Endothelial cell of umbilical vein (primary cell): ENCODE results near the gene PRKD1. TPM values are rescaled to one million over a fixed set of nuclear protein-coding genes. Genes with fewer than 3 reads are reported as not detected.

Experiments used
- BruUV-seq: library from RNA; stranded (reverse); fragments of 400-500 nt; replicated peaks from 2 replicates; lab custom pipeline; 2021; lab: Mats Ljungman, UMichigan
- CTCF ChIA-PET: fragments of 300-600, 350-600 bp; sonication (Branson Sonifier 250); formaldehyde crosslinking; loops from one replicate; lab custom pipeline; 2021; ENCODE audit warnings: antibody characterized with exemption, inconsistent platforms; lab: Charles Lee
- POLR2A ChIA-PET: fragments of 300-600, 350-600 bp; sonication (Branson Sonifier 250); formaldehyde crosslinking; loops from one replicate; lab custom pipeline; 2021; ENCODE audit warnings: antibody characterized with exemption, inconsistent platforms; lab: Charles Lee
- DNase-seq: peaks from one replicate; pipeline ENCODE4 v3.0.0-alpha.2; 2011; ENCODE audit warnings: low read depth, low spot score
- FAIRE-seq: peaks from 2 replicates; lab custom pipeline; 2011; peaks lifted over from hg19 to GRCh38; lab: Jason Lieb, UNC
- H2AFZ ChIP-seq: 2 replicates; pipeline ENCODE4 v1.6.0; 2012; ENCODE audit warnings: low read depth, low read length, control low read depth, inconsistent platforms
- H3K27ac ChIP-seq: 2 replicates; pipeline ENCODE4 v1.5.1; 2011; ENCODE audit warnings: low read depth, mild to moderate bottlenecking, control low read depth, low read length, moderate library complexity; ENCODE audit not compliant: insufficient read depth
- H3K27me3 ChIP-seq, 2 experiments: 2 replicates each; pipeline versions ENCODE4 v1.6.0 to v1.6.1; 2011; ENCODE audit warnings: low read length in 2 of 2, mixed read lengths in 1 of 2; ENCODE audit not compliant: control insufficient read depth in 2 of 2, insufficient read depth in 2 of 2
- H3K36me3 ChIP-seq, 2 experiments: 2 replicates in 1 of 2; 3 replicates in 1 of 2; pipeline ENCODE4 v1.5.1; 2011; ENCODE audit warnings: low read length in 2 of 2, mild to moderate bottlenecking in 1 of 2, moderate library complexity in 1 of 2; ENCODE audit not compliant: control insufficient read depth in 2 of 2, insufficient read depth in 2 of 2; ENCODE audit errors: extremely low read depth in 1 of 2
- H3K4me1 ChIP-seq: 3 replicates; pipeline ENCODE4 v1.5.1; 2011; ENCODE audit warnings: mild to moderate bottlenecking, low read length; ENCODE audit not compliant: control insufficient read depth, insufficient read depth; ENCODE audit errors: extremely low read depth
- H3K4me2 ChIP-seq: 2 replicates; pipeline ENCODE4 v1.6.1; 2011; ENCODE audit warnings: low read length, control low read depth, mixed read lengths; ENCODE audit not compliant: insufficient read depth
- H3K4me3 ChIP-seq, 3 experiments: fragments of 200-600 bp in 1 of 3; sonication (generic), shearing (Covaris generic) in 1 of 3; replicated peaks in 1 of 3; 2 replicates each; pipeline ENCODE4 v1.5.1; 2011 to 2016; ENCODE audit warnings: control low read depth in 3 of 3, low read length in 3 of 3, mild to moderate bottlenecking in 2 of 3, inconsistent platforms in 1 of 3, low read depth in 1 of 3, moderate library complexity in 1 of 3; ENCODE audit not compliant: insufficient read depth in 1 of 3
- H3K79me2 ChIP-seq: 2 replicates; pipeline ENCODE4 v1.6.0; 2012; ENCODE audit warnings: low read length, inconsistent platforms; ENCODE audit not compliant: control insufficient read depth, insufficient read depth
- H3K9ac ChIP-seq: replicated peaks from 2 replicates; pipeline ENCODE3; 2011; ENCODE audit warnings: low read length, control low read depth; ENCODE audit not compliant: insufficient read depth; ENCODE audit errors: extremely low read depth
- H3K9me1 ChIP-seq: replicated peaks from 3 replicates; pipeline ENCODE4 v1.6.0; 2011; ENCODE audit warnings: mild to moderate bottlenecking, low read length; ENCODE audit not compliant: control insufficient read depth, insufficient read depth; ENCODE audit errors: extremely low read depth
- H3K9me3 ChIP-seq: replicated peaks from 2 replicates; pipeline ENCODE4 v1.5.1; 2012; ENCODE audit warnings: low read length, inconsistent platforms; ENCODE audit not compliant: control insufficient read depth, insufficient read depth
- H4K20me1 ChIP-seq: replicated peaks from 2 replicates; pipeline ENCODE3; 2011; ENCODE audit warnings: mild to moderate bottlenecking, low read length; ENCODE audit not compliant: control insufficient read depth, insufficient read depth; ENCODE audit errors: extremely low read depth
- EZH2 ChIP-seq: IDR thresholded peaks from 2 replicates; pipeline ENCODE4 v1.6.1; 2012; ENCODE audit warnings: borderline replicate concordance, low read depth, mild to moderate bottlenecking, moderate library complexity, low read length, inconsistent platforms; ENCODE audit not compliant: severe bottlenecking
- FOS ChIP-seq: IDR thresholded peaks from 2 replicates; pipeline ENCODE4 v1.6.1; 2011; ENCODE audit warnings: mild to moderate bottlenecking, low read length, moderate library complexity, borderline replicate concordance; ENCODE audit not compliant: insufficient read depth
- GATA2 ChIP-seq: IDR thresholded peaks from 2 replicates; pipeline ENCODE4 v1.7.0; 2011; ENCODE audit warnings: low read depth, mild to moderate bottlenecking, moderate library complexity, mixed read lengths, low read length; ENCODE audit not compliant: insufficient read length, insufficient read depth
- JUN ChIP-seq: IDR thresholded peaks from 2 replicates; pipeline ENCODE4 v1.6.1; 2011; ENCODE audit warnings: borderline replicate concordance, low read depth; ENCODE audit not compliant: insufficient read length, insufficient read depth
- MYC ChIP-seq: IDR thresholded peaks from one replicate; pipeline ENCODE4 v1.6.1; 2011; ENCODE audit warnings: mild to moderate bottlenecking, low read depth, low read length
- POLR2A ChIP-seq: IDR thresholded peaks from 2 replicates; pipeline ENCODE4 v1.6.1; 2012; ENCODE audit warnings: low read depth, mild to moderate bottlenecking, control low read depth, low read length
- POLR2AphosphoS5 ChIP-seq: IDR thresholded peaks from 2 replicates; pipeline ENCODE4 v1.6.1; 2012; ENCODE audit warnings: low read depth, mild to moderate bottlenecking, control low read depth, low read length, moderate library complexity; ENCODE audit not compliant: insufficient read depth
- dilution Hi-C: fragments of 300-500 bp; cut with MboI; formaldehyde crosslinking; loops from one replicate; pipeline ENCODE4 v1.15.0; 2019; ENCODE audit warnings: low sequenced_read_pairs; ENCODE audit not compliant: extremely low pct_ligation_motif_present
- intact Hi-C: fragments of 100-400 bp; cut with micrococcal nuclease; formaldehyde crosslinking; loops from one replicate; pipeline ENCODE4 v1.10.0; 2022
- polyA plus RNA-seq, 4 experiments: library from polyadenylated mRNA; depleted of rRNA in 3 of 4; stranded (reverse) in 3 of 4; unstranded in 1 of 4; fragments of >200 nt; gene quantifications; 2 replicates each; pipeline versions ENCODE4 v1.2.1 to v1.2.3, GENCODE V29; 2011 to 2012; ENCODE audit warnings: missing spikeins in 1 of 4
- total RNA-seq: library from RNA; stranded (reverse); gene quantifications from 2 replicates; pipeline ENCODE4 v1.2.3, GENCODE V29; 2021
- TF ChIP-seq, protein P1 (sequence below): IDR thresholded peaks from 2 replicates; pipeline ENCODE4 v1.6.1; 2011; ENCODE audit not compliant: insufficient read depth, insufficient read length
- TF ChIP-seq, protein P2 (sequence below), 2 donors: IDR thresholded peaks; 1 replicate in 1 of 2; 2 replicates in 1 of 2; pipeline ENCODE4 v1.5.1; 2011; ENCODE audit warnings: low read length in 2 of 2, mild to moderate bottlenecking in 2 of 2, moderate library complexity in 2 of 2, control low read depth in 1 of 2, inconsistent platforms in 1 of 2, low read depth in 1 of 2; ENCODE audit not compliant: insufficient read depth in 1 of 2; ENCODE audit errors: extremely low read depth in 1 of 2

PRKD1 gene
- total and polyA plus RNA-seq, 2 donors (not counting 3 experiments of a cell fraction or from before 2014, with no cell fraction given): 3.9 to 10.9 TPM

DNA sequence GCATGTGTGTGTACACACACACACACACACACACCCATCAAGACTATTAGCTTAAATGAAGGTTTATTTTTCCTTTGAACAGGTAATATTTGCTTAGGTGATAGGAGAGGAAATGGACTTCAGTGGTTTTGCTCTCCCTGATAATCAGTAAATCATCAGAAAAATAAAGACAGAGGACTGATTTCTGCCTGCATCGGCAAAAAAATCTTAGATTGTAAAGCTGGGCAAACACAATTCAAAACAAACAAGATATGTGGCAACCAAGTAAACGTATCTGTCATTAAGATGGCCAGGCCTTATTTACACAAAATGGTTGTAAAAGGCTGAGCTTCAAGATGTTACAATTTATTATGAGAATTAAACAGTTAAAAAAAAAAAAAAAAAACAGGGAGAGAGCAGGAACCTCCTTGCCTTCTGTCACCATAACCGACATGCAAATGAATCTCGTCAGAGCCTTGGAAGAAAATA, 31.3 kb downstream of the PRKD1 start:
- dilution Hi-C loops (no loop called here), intact Hi-C loops (no loop called here)
- Histone ChIP-seq H2AFZ (no peak overlapping the region), H3K79me2 (no peaks in the 10 kb centered on the region), H3K9me3 (no peaks in the 10 kb centered on the region), H3K27me3 (no peaks in the 10 kb centered on the region), H3K9me1 (no peaks in the 10 kb centered on the region), H4K20me1 (peaks cover 2% of the 10 kb centered on the region), H3K4me1 (no peaks in the 10 kb centered on the region), H3K27ac (no peak overlapping the region), H3K36me3 (no peaks in the 10 kb centered on the region), H3K9ac (no peak overlapping the region), H3K4me3 (no peak overlapping the region), H3K4me2 (no peak overlapping the region)
- ChIA-PET POLR2A (no interaction called here), CTCF (no interaction called here)
- FAIRE-seq (peak; percentile 12), DNase-seq (no peak)
- no peak for TF ChIP-seq POLR2AphosphoS5
- no peak for TF ChIP-seq FOS
- no peak for TF ChIP-seq MYC
- no TSS peak for BruUV-seq

DNA sequence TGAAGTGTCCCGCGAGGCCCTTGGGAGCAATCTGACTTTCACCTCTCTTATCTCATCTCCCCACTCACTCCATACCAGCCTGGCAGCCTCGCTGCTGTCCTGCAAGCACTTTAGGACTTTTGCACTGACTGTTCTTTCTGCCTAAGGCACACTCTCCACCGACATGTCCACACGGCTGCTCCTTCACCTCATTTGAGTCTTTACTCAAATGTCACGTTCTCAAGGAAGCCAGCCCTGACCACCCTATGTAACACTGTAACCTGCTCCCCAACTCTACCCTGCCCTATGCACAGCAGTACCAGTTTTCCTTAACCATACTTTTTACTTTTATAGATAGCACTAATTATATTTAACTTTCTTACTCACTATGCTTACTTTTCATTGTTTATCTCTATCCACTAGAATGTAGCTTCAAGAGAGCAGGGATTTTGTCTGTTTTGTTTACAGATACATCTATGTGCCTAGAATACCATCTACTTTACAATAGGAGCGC, 32.0 kb downstream of the PRKD1 start:
- TF ChIP-seq MYC (no peak), EZH2 (no peak), JUN (no peak), FOS (no peak), GATA2 (no peak), POLR2AphosphoS5 (no peak), POLR2A (no peak)
- TF ChIP-seq, protein P1, sequence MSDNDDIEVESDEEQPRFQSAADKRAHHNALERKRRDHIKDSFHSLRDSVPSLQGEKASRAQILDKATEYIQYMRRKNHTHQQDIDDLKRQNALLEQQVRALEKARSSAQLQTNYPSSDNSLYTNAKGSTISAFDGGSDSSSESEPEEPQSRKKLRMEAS: no peak
- TF ChIP-seq, protein P2, sequence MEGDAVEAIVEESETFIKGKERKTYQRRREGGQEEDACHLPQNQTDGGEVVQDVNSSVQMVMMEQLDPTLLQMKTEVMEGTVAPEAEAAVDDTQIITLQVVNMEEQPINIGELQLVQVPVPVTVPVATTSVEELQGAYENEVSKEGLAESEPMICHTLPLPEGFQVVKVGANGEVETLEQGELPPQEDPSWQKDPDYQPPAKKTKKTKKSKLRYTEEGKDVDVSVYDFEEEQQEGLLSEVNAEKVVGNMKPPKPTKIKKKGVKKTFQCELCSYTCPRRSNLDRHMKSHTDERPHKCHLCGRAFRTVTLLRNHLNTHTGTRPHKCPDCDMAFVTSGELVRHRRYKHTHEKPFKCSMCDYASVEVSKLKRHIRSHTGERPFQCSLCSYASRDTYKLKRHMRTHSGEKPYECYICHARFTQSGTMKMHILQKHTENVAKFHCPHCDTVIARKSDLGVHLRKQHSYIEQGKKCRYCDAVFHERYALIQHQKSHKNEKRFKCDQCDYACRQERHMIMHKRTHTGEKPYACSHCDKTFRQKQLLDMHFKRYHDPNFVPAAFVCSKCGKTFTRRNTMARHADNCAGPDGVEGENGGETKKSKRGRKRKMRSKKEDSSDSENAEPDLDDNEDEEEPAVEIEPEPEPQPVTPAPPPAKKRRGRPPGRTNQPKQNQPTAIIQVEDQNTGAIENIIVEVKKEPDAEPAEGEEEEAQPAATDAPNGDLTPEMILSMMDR (IDR thresholded peaks at IDR 0.05; ENCODE audit: extremely low read depth in 1 of 2, insufficient read depth in 1 of 2, low read depth in 1 of 2, low read length in 2 of 2): no peak
- H3K4me2 ChIP-seq: no peak overlapping the region
- H3K27ac ChIP-seq: no peak overlapping the region
- H3K79me2 ChIP-seq: no peaks in the 10 kb centered on the region
- CTCF ChIA-PET: no interaction called here
- intact Hi-C loops (no loop called here), dilution Hi-C loops (no loop called here)
- H3K36me3 ChIP-seq: no peaks in the 10 kb centered on the region
- BruUV-seq: no TSS peak
- no peaks in the 10 kb centered on the region for H3K9me1 ChIP-seq
- FAIRE-seq (no peak), DNase-seq (no peak)
- H2AFZ ChIP-seq: no peak overlapping the region
- peaks cover 2% of the 10 kb centered on the region for H4K20me1 ChIP-seq
- H3K9ac ChIP-seq: no peak overlapping the region
- H3K9me3 ChIP-seq: no peaks in the 10 kb centered on the region
- POLR2A ChIA-PET: no interaction called here
- H3K4me3 ChIP-seq: no peak overlapping the region
- H3K4me1 ChIP-seq: no peaks in the 10 kb centered on the region
- no peaks in the 10 kb centered on the region for H3K27me3 ChIP-seq
